CD4-positive, alpha-beta T cell treated with Interleukin-21 for 1 hour (primary cell): ENCODE data around the gene ARFIP2.
A peak's percentile ranks its signal among the peaks of the same experiment; 100 is the strongest.
"Not testable (repeated sequence)": the region's sequence is repeated elsewhere in the genome, so short reads cannot be mapped to it uniquely, and the experiment has no call there.

ENCODE experiments used
- DNase-seq: peaks from one replicate; pipeline ENCODE4 v3.0.0-alpha.2; 2020

Gene ARFIP2

GRCh38 chr11:6481012-6481923 is at the start of gene ARFIP2, which contains the start of gene TIMM10B:
ARFIP2 (minus strand) TSS chr11:6481331; CDS start chr11:6480421, 910 bp downstream.
TIMM10B (plus strand) TSS chr11:6481501; CDS start chr11:6481517, 16 bp downstream.
- peak; percentile 97 for DNase-seq

GRCh38 chr11:6530848-6531247 is 49.7 kb upstream of the ARFIP2 start:
- no peak for DNase-seq

- DNase-seq, result no peak
Measured at GRCh38 chr11:6529266-6529665, 48.1 kb upstream of the ARFIP2 start.

- DNase-seq, result no peak
Measured at GRCh38 chr11:6526411-6527135, 45.4 kb upstream of the ARFIP2 start.

GRCh38 chr11:6523253-6523652 is 42.1 kb upstream of the ARFIP2 start:
- no peak for DNase-seq

GRCh38 chr11:6521946-6522345 is 40.8 kb upstream of the ARFIP2 start:
- DNase-seq, result not testable (repeated sequence)

GRCh38 chr11:6520265-6520664 is 39.1 kb upstream of the ARFIP2 start:
- no peak for DNase-seq

- no peak for DNase-seq
Measured at GRCh38 chr11:6516865-6517264, 35.7 kb upstream of the ARFIP2 start.

- DNase-seq, result peak; percentile 53
Measured at GRCh38 chr11:6505577-6506240, 24.6 kb upstream of the ARFIP2 start.

GRCh38 chr11:6504166-6504565 is 23.0 kb upstream of the ARFIP2 start:
- no peak for DNase-seq

- no peak for DNase-seq
Measured at GRCh38 chr11:6502382-6502781, 21.3 kb upstream of the ARFIP2 start.

GRCh38 chr11:6498544-6498943 is 17.4 kb upstream of the ARFIP2 start:
- DNase-seq, result no peak

GRCh38 chr11:6498121-6498520 is 17.0 kb upstream of the ARFIP2 start:
- DNase-seq, result no peak

GRCh38 chr11:6497069-6497839 is 16.1 kb upstream of the ARFIP2 start, which contains the start of gene DNHD1:
DNHD1 (plus strand) TSS chr11:6497280; CDS start chr11:6498216, 936 bp downstream.
- DNase-seq, result no peak

GRCh38 chr11:6489306-6489705 is 8.2 kb upstream of the ARFIP2 start:
- DNase-seq, result no peak

- no peak for DNase-seq
Measured at GRCh38 chr11:6488821-6489220, 7.7 kb upstream of the ARFIP2 start.

GRCh38 chr11:6488342-6488741 is 7.2 kb upstream of the ARFIP2 start:
- no peak for DNase-seq

GRCh38 chr11:6486938-6487337 is 5.8 kb upstream of the ARFIP2 start:
- DNase-seq, result no peak

- no peak for DNase-seq
Measured at GRCh38 chr11:6486256-6486655, 5.1 kb upstream of the ARFIP2 start.

- DNase-seq, result no peak
Measured at GRCh38 chr11:6485661-6486060, 4.5 kb upstream of the ARFIP2 start.

GRCh38 chr11:6483015-6483414 is 1.9 kb upstream of the ARFIP2 start:
- DNase-seq, result no peak

GRCh38 chr11:6482441-6482840 is 1.3 kb upstream of the ARFIP2 start:
- no peak for DNase-seq

- DNase-seq, result no peak
Measured at GRCh38 chr11:6481924-6482275, 769 bp upstream of the ARFIP2 start.
